ENCODE data around the gene TCF12.

TCF12 gene

DNA sequence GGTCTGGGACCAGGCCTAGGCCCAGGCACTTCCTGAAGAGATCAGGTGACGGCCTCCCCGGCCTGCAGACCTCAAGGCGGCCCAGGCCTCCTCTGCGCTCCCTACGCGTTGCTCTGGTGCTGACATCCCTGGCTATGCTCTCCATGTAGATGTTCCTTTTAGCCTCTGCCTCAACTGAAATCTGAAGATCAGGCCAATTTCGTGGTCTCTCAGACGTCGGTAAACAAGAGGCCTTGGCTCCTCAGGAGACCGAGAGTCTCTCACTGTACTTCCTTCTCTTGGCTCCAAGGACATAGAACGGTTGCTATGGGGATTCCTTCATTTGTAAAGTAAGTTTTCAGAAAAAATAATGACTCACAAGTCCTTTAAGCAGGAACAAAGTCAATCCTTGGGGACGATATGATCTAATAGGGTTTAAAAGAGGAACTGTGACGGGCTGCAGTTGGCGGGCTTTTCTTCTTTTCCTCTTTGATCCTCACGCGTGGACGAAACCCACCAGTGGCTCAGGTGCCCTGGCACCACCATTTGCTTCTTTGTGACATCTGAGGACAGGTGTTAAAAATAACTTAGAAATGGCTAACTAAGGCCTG is 402.3 kb downstream of the TCF12 start:
- DNase-seq (ENCODE audit: low read depth) = peak; percentile 74

DNA sequence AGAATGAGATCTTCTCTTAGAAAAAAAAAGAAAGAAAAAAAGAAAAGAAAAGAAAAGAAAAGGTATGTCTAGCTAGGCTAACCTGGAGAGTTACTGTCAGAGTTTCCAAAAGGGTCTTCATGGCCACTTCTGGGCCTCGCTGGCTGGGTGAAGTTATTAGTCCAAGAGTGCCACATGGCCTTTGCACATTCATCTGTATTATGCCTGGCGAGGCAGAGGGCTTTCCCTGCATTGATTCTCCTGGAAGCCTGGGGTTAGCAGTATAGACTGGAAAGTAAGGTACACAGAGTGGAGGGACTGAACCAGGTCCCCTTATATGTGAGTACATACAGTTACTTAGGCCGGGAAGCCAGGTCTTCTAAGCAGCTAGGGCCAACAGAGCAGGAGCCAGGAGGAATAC is 403.0 kb downstream of the TCF12 start:
- no peak for DNase-seq (ENCODE audit: low read depth)

DNA sequence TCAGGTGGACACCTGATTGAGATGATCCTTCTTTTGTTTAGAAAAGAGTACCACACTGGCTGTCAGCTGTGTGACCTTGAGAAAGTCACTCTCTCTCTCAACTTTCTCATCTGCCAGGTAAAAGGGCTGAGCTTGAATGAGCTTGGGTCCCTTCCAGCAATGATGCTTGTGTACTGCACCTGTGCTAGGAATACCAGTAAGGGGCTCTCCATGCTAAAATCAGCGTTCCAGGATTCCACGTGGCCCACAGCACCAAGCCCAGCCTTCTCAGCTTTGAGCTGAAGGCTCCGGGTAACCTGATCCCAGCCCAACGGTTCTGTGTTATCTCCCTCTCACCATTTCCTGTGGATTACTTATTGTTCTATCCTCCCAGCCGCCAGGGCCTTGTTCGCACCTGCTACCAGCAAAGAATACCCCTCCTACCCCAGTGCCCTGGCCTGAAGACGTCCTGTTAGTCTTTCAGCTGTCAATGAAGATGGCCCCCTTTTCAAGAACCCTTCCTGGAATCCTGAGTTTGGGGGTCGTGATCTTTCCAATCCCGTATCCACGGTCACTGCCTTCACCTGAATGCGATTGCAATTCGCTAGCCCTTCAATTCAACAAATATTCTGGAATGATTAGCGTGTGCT is 403.6 kb downstream of the TCF12 start:
- DNase-seq (ENCODE audit: low read depth) = no peak

DNA sequence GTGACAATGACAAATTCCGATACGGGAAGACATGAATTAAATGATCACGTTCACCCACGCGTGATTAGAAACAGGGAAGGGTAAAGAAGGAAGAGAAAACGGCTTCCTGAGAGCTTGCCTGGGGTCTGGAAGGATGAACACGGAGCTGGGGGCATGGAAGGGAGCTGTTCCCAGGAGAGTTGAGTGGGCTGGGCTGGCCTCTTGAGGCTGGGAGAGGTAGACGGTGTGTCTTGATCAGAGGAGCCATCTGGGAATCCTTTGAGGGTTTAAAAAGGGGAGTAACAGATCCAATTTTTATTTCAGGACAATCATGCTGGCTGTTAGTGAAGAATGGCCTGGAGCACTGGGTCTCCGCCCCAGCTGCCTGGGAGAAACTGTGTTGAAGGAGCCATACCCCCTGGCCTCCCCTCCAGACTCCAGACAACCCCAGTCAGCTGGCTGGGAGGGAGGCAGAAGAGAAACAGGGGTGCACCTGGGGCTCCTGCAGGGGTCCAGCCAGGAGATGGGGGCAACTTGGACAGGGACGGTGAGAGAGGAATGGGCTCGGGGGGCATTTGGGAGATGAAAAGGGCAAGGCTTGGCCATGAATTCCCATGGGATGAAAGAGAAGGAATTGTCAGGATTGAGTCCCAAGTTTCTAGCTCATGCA is 404.3 kb downstream of the TCF12 start:
- DNase-seq (ENCODE audit: low read depth) = no peak

DNA sequence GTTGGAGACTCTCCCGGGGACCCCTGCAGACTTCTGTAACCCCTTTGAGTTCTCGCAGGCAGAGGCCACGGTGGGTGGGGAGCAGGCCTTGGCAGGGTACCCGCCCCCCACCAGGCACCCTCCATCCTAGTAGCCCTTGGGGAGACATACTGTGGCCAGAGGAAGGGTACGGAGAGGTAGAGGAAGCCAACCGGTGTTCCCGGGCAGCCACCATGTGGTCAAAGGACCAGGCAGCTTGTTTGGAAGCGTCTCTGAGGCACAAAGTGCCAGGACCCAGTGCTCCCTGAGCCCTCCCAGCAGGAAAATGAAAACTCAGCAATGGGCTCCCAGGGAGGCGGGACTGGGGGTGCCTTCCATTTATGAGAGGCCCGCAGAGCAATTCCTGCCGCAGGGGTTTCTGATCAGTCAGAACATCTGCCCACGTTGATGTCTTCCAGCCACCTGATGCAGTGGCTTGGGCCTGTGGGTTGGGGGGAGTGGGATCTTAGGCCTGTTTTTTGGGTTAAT is 404.9 kb downstream of the TCF12 start:
- no peak for DNase-seq (ENCODE audit: low read depth)

DNA sequence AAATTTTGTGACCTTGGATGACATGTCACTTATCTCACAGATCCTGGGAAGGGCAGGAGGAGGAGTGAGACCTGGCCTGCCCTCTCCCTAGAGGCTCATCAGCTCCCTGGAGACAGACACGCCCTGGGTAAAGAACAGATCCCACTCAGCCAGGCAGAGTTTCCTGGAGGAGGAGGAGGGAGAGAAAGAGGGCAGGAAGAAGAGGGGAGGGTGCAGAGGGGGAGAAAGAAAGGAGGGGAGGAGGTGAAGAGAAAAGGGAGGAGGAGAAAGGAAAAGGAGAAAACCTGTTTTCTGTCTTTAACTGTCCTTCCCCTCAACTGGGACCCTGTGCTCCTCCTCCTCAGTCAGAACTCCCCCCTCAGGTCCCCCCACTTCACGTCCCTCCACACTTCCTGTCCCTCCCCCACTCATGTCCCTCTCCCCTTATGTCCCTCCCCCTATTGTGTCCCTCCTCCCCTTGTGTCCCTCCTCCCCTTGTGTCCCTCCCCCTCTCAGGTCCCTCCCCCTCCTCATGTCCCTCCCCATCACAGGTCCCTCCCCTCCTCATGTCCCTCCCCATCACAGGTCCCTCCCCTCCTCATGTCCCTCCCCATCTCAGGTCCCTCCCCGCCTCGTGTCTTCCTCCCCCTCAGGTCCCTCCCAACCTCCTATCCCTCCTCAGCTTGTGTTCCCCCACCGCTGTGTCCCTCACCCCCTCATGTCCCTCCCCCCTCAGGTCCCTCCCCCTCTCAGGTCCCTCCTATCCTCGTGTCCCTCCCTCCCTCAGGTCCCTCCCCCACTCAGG is 405.6 kb downstream of the TCF12 start:
- DNase-seq (ENCODE audit: low read depth) = peak; percentile 21

DNA sequence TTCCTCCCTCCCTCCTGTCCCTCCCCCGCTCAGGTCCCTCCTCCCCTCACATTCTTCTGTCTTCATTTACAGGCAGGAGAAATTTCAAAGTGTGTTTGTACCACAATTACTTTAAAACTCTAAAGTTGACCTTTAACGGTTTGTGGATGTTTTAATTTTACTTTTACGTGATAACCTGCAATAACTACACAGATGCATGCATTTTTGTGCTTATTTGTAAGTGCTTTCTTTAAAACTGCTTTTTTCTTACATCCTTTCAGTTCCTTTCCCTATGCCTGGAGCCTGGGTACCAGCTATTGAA is 406.1 kb downstream of the TCF12 start:
- DNase-seq (ENCODE audit: low read depth) = no peak

DNA sequence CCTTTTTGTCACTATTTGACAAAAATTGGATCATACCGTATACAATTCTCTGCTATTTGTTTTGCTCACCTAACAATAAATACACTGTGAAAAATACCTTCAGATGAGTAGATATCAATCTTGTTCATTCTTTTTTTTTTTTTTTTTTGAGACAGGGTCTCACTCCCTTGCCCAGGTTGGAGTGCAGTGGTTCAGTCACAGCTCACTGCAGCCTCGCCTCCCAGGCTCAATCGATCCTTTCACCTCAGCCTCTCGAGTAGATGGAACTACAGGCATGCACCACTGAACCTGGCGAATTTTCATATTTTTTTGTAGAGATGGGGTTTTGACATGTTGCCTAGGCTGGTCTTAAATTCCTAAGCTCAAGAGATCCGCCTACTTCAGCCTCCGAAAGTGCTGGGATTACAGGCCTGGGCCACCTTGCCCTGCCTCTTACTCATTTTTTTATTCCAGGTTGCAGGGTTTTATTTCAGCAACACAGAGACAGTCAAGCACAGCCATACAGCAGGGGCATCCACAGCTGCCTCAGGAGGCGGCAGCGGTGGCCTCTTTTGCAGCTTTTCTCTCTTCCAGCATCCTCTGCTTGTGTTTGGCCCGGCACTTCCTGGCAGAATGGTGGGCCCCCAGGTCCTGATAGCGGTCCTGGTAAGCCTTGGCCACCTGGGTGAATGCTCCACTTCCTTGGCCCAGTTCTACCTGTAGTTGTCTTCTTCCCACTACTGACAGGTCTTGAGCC is 406.7 kb downstream of the TCF12 start:
- DNase-seq (ENCODE audit: low read depth) = no peak

DNA sequence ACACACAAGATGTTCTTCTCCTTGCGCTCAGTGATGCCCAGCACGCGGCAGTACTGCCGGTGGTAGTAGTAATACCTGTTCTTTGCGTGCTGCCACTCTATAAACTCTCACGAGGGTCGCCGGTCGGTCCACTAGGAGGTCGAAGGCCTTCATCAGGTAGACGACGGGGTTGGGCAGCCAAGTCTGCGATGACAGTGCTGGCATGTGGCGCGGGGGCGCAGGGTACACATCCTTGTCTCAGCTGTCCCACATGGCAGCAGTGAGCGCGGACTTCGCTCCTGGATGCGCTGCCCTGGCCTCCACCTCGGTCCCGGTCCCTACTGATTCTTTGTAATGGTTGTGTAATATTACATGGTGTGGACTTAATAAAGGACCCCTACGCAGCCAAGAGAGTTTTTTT is 407.8 kb downstream of the TCF12 start:
- no peak for DNase-seq (ENCODE audit: low read depth)

DNA sequence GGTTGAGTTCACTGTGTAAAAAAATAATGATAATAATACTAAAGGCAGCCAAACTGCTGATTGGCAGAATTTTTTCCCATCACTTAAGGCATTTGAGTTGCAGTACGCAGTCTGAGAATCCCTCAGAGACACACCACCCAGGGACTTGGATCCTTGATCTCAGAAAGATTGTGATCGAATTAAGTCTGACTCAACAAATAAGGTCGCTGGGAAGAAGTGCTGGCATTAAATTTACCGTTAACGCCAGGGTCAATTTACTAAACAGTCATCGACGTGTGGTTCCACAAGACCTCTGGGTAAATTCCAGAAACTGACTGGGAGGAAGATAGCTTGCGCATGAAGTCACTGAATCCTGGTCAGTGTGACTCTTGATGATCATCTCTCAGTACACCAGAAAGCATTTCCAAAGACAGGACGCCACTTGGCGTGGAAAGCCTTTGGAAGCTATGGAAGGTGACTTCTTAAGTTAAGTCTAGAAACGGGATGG is 409.6 kb downstream of the TCF12 start:
- DNase-seq (ENCODE audit: low read depth) = peak; percentile 95

DNA sequence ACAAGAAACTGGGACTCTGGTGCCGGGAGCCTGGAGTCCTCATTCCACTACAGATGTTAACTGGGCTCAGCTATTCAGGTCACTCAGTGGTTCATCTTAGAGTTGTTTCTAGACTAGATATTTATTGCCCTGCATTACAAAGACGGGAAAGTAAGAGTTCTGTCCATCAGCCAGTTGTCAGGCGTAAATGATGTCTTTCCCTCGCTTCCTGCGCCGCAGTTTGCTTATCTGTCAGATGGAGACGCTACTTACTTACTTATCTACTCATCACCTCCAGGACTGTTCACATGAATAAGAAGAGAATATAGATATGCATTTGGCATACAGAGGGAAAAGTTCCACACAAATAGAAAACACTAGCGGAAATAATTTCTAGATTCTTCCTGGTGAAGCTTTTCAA is 410.0 kb downstream of the TCF12 start:
- DNase-seq (ENCODE audit: low read depth) = no peak

DNA sequence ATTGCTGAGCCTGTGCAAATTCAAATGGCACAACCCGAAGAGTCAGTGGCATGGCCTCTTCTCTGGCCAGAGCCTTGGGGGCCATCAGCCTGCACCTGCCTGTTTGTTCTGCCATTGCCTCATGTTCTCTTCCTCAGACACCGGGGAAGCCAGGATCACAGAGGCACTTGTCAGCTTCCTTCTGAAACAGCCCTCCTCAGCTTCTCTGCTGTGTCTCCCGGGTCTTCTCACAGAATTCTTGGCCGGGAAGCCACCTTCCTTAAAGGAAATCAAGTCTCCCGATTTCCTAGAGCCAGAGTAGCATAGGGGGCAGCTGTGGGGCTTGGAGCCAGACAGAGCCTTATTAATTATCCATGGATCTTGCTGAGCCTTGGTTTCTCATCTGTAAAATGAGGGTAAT is 410.5 kb downstream of the TCF12 start:
- DNase-seq (ENCODE audit: low read depth) = no peak

DNA sequence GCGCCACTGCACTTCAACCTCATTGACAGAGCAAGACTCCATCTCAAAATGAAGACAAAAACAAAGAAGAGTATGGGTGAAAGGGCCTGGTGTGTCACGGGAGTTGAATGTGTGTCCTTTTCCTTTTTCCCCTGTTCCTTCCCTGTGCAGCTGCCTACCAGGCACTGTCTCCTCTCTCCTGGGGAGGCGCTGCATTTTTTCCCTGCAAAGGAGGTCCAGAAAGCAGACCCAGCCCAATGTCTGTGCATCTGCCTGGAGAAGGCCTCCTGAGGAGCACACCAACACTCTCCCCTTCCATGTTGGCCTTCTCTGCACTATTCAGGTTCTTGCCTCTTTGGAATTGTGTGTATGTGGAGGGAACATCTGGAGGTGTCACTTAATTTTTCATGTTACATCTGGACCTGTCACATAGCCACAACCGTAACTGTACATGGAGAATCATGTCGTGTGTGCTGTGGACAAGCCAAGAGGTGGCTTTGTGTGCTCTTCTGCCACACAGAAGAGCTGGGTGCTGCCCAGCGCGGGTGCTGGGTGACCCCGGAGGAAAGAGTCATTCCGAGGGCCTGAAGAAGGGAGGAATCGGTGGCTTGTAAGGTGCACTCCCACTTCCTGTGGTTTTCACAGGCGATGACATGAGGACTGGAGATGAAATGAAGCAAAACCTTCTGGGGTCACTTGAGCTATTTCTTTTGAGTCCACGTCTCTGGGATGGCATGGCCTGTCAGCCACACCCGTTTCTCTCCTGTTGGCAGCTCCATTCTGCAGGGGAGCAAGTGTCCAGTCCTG is 411.3 kb downstream of the TCF12 start:
- no peak for DNase-seq (ENCODE audit: low read depth)

DNA sequence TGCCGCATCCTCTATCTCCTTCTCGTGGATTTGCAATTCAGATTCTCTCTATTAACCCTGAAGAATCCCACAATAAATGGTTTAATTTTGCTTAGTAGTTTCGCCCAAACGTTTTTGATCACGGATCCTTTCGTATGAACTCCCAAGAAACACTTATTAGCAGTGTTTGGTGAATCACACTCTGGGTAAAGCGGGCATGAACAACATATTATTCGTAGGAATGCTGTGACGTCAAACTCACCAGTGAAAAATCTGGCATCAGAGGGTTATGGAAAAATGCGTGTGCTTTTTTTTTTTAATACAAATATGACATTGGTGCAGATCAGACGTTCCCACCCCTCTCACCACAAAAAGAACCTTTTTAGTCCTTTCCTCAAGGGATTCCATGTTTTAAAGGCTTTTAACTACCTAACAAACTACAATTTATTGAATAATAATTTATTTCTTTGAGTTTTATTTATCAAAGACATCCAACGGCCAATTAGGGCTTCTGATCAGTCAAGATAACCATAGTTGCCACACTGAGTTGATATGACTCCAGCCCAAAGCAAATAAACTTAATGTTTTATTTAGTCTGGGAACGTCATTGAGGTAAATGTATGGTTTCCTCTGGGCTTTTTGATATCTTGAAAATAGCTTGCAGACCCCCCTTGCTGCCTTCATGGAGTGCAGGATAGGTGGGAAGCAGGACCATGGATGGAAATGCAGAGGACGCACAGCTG is 412.3 kb downstream of the TCF12 start:
- DNase-seq (ENCODE audit: low read depth) = peak; percentile 13

DNA sequence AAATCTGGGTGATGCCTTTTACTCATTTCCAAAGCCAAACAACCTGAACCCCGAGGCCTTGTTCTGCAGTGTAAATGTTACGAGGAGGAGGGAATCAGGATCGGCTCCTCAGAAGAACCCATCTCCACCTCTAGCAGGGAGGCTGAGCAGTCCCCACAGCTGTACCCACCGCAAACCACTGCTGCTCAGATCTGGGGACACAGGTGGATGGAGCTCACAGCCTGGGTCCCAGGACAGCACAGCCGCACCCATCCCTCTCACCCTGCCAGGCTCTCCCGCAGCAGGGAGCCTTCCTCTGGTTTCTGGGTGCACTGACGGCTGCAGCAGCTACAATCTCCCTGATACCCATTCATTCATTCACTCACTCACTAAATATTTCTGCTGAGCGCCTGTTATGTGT is 413.9 kb downstream of the TCF12 start:
- no peak for DNase-seq (ENCODE audit: low read depth)

DNA sequence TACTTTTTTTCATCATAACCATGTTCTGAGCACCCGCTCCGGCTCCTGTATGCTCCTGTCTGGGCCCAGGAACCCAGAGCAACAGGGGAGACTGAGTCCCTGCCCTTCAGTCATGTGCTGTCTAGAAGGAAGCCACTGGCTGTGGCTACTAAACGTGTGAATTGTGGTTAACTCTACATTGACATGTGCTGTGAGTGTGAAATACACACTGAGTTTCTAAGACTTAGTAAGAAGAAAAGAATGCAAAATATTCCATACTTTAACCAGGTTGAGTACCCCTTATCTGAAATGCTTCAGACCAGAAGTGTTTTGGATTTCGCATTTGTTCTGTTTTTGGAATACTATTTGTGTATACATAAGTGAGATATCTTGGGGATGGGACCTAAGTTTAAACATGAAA is 415.0 kb downstream of the TCF12 start:
- no peak for DNase-seq (ENCODE audit: low read depth)

DNA sequence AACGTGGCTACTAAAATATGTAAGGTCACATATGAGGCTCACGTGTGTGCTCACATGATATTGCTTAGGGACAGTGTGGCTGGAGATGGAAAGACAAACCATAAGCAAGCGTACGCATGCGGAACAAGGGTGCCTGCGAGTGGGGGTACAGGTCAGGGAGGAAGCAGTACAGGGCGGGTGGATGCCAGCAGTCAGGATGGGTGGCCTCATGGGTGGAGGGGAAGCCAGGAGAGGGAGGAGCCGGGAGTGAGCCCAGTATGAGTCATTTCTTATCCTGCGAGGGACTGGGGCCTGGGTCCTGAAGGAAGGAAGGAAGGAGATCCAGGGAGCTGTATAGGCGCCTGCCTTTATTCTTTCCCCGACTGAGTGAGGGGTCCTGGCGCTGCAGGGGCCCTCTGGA is 415.8 kb downstream of the TCF12 start:
- DNase-seq (ENCODE audit: low read depth) = no peak

DNA sequence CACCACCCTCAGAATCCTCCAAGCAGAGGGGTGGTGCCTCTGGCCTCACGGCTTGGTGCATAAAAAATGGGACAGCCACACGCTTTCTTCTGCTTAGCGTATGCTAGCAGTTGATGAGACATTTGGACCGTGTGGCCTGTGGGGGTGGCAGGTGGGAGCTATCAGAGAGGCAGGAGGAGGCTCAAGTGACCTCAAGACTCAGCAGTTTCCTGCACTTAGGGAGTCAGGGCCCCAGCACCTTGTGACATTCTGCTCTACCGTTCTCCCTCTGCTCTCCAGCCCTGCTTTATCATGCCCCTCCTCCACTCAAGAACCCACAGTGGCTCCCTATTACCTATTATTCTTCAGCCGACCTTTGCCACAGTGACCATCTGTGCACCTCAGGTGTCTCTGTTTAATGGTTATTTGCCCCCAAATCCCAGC is 416.9 kb downstream of the TCF12 start:
- DNase-seq (ENCODE audit: low read depth) = no peak

DNA sequence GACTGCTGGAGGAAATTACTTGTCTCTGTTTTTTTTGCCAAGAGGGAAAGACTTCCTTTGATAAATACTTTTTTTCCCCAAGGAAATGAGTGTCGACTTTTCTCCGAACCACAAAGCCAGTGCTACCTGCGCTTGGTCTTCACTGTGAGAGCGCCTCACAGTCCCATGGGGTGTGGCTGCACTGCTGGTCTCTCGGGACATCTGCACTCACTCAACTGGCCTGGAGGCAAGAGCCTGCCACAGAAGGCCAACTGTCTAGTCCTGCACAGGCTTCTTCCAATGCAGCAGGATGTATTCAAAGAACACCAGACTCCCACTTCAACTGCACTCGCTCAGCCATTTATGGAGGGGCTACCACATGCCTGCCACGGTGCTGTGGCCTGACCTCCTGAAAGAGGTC is 417.3 kb downstream of the TCF12 start:
- DNase-seq (ENCODE audit: low read depth) = no peak

DNA sequence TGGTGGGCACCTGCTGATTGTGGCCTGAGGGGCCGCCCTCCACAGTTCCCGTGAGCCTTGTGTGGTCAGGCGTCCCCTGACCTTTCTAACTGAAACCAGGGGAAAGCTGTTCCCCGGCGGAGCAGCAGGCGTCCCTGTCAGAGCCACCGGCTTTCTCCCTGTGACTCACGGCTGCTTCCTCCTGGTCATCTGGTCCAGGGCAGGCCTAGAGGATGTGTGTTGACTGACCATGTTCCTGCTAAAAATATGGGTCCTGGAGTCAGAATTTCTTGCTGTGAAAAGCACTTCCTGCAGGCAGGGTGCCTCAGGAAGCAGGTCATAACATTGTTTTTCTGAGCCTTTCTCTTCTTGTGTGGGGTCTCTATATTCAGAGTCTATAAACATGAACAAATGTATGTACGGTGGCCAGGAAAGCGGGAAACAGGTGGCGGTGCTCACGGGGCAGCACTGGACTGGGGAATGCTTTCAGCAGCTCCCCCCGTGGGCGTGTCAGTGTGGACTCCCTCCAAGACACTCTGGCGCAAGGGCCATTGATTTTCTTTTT is 419.5 kb downstream of the TCF12 start:
- DNase-seq (ENCODE audit: low read depth) = no peak

All from fibroblast of gingiva (primary cell).